CD4-positive, alpha-beta T cell (primary cell): ENCODE measurements around the gene KIAA1755. TPM values are rescaled to one million over a fixed set of nuclear protein-coding genes. Genes with fewer than 3 reads are reported as not detected.

Source experiments
- ATAC-seq: fragments of 200-7000 bp; cut with Tn5 transposase; one replicate; pipeline ENCODE4 v1.10.0; 2022; ENCODE audit warnings: mild to moderate bottlenecking; ENCODE audit not compliant: poor library complexity
- CTCF ChIA-PET: fragments of 350-600 bp; sonication (Branson Sonifier 250); formaldehyde crosslinking; loops from one replicate; lab custom pipeline; 2021; ENCODE audit warnings: antibody characterized with exemption, inconsistent platforms; lab: Charles Lee
- POLR2A ChIA-PET: fragments of 350-600 bp; sonication (Branson Sonifier 250); formaldehyde crosslinking; loops from one replicate; lab custom pipeline; 2021; ENCODE audit warnings: antibody characterized with exemption, inconsistent platforms; lab: Charles Lee
- DNase-seq, 14 experiments: peaks; one replicate each; pipeline ENCODE4 v3.0.0-alpha.2; 2013 to 2020; ENCODE audit warnings: mixed read lengths in 2 of 14
- H3K27ac ChIP-seq, 2 donors: one replicate each; pipeline versions ENCODE4 v1.5.1 to v1.7.0; 2013; ENCODE audit warnings: low read length in 2 of 2, low read depth in 1 of 2, mild to moderate bottlenecking in 1 of 2
- H3K27me3 ChIP-seq, 2 experiments: 1 replicate in 1 of 2; 2 replicates in 1 of 2; pipeline versions ENCODE4 v1.6.1 to v1.7.0; 2013; ENCODE audit warnings: low read length in 2 of 2, control low read depth in 1 of 2, mild to moderate bottlenecking in 1 of 2, moderate library complexity in 1 of 2; ENCODE audit not compliant: insufficient read depth in 2 of 2, control insufficient read depth in 1 of 2
- H3K36me3 ChIP-seq: one replicate; pipeline ENCODE4 v1.6.1; 2013; ENCODE audit warnings: low read length, control low read depth; ENCODE audit not compliant: insufficient read depth
- H3K4me1 ChIP-seq: one replicate; pipeline ENCODE4 v1.6.1; 2013; ENCODE audit warnings: low read length, control low read depth; ENCODE audit not compliant: insufficient read depth
- H3K4me3 ChIP-seq: one replicate; pipeline ENCODE4 v1.5.1; 2013; ENCODE audit warnings: mild to moderate bottlenecking, low read length, moderate library complexity
- H3K9me3 ChIP-seq, 2 experiments: 1 replicate in 1 of 2; 2 replicates in 1 of 2; pipeline versions ENCODE4 v1.6.1 to v1.7.0; 2013; ENCODE audit warnings: low read length in 2 of 2, mild to moderate bottlenecking in 2 of 2, control low read depth in 1 of 2, moderate library complexity in 1 of 2; ENCODE audit not compliant: control insufficient read depth in 1 of 2, insufficient read depth in 1 of 2
- H3K27ac Mint-ChIP-seq: one replicate; pipeline ENCODE4 v1.8.0; 2020; ENCODE audit warnings: mixed read lengths
- H3K27me3 Mint-ChIP-seq: one replicate; pipeline ENCODE4 v1.8.0; 2021; ENCODE audit warnings: mixed read lengths
- H3K36me3 Mint-ChIP-seq: one replicate; pipeline ENCODE4 v1.8.0; 2021; ENCODE audit warnings: low read depth, mixed read lengths
- H3K4me1 Mint-ChIP-seq: one replicate; pipeline ENCODE4 v1.8.0; 2021; ENCODE audit warnings: low read depth, mixed read lengths
- H3K4me3 Mint-ChIP-seq: one replicate; pipeline ENCODE4 v1.8.0; 2020; ENCODE audit warnings: mild to moderate bottlenecking, mixed read lengths
- H3K9me3 Mint-ChIP-seq: one replicate; pipeline ENCODE4 v1.8.0; 2020; ENCODE audit warnings: mixed read lengths
- intact Hi-C, 2 experiments: fragments of 100-400 bp; cut with DNase I in 1 of 2; cut with micrococcal nuclease in 1 of 2; formaldehyde crosslinking; loops; one replicate each; pipeline versions ENCODE4 v1.15.1 to v1.9.0; 2023 to 2025; cut with DNase I, micrococcal nuclease
- total RNA-seq, 174 experiments: library from RNA in 2 of 174; stranded (reverse) in 2 of 174; gene quantifications; one replicate each; pipeline ENCODE4 v1.2.3 and lab custom pipeline; 2021 to 2026
- TF ChIP-seq, protein P1 (sequence below): fragments of 200-600 bp; IDR thresholded peaks from one replicate; pipeline ENCODE4 v1.8.0; 2022; ENCODE audit warnings: antibody characterized with exemption, mild to moderate bottlenecking

The KIAA1755 gene
- total RNA-seq, 2 experiments from 2014 or later: not detected

DNA sequence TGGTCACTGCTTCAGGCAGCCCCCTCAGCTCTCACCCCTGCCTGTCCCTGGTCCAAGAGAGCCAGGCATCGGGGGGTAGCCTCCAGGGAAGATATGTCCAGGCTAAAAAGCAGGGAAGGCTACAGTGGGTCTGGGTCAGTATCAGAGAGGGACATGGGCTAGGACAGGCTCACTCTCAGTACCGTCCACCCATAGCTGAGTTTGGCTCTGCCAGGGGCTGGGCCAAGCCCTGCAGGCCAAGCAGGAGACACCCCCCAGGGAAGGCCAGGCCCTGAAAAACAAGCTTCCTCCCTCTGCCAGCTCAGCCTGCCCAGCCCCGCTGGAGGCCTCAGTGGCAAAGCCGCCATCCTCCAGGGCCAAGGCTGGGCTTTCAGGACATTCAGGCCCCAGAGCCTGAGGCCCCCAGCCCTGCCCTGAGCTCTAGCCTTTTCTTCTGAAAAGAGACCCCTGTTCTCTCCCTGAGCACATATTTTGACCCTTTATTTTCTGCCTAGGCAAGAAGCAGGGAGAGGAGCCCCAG lies 66.9 kb downstream of the KIAA1755 start:
- Histone ChIP-seq H3K27ac (no peak overlapping the region), H3K4me1 (no peaks in the 10 kb centered on the region), H3K9me3 (no peaks in the 10 kb centered on the region), H3K36me3 (no peaks in the 10 kb centered on the region), H3K27me3 (peaks cover 0 to 7% of the 10 kb centered on the region in 2 experiments), H3K4me3 (no peak overlapping the region)
- Mint-ChIP-seq H3K36me3 (no peaks in the 10 kb centered on the region), H3K27ac (no peak overlapping the region), H3K27me3 (peaks cover 19% of the 10 kb centered on the region), H3K4me3 (no peak overlapping the region), H3K4me1 (no peaks in the 10 kb centered on the region), H3K9me3 (no peaks in the 10 kb centered on the region)
- intact Hi-C loops: no loop called here
- CTCF ChIA-PET: no interaction called here
- POLR2A ChIA-PET: no interaction called here
- DNase-seq: no peak
- TF ChIP-seq, protein P1, sequence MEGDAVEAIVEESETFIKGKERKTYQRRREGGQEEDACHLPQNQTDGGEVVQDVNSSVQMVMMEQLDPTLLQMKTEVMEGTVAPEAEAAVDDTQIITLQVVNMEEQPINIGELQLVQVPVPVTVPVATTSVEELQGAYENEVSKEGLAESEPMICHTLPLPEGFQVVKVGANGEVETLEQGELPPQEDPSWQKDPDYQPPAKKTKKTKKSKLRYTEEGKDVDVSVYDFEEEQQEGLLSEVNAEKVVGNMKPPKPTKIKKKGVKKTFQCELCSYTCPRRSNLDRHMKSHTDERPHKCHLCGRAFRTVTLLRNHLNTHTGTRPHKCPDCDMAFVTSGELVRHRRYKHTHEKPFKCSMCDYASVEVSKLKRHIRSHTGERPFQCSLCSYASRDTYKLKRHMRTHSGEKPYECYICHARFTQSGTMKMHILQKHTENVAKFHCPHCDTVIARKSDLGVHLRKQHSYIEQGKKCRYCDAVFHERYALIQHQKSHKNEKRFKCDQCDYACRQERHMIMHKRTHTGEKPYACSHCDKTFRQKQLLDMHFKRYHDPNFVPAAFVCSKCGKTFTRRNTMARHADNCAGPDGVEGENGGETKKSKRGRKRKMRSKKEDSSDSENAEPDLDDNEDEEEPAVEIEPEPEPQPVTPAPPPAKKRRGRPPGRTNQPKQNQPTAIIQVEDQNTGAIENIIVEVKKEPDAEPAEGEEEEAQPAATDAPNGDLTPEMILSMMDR: no peak
- ATAC-seq: no peak

DNA sequence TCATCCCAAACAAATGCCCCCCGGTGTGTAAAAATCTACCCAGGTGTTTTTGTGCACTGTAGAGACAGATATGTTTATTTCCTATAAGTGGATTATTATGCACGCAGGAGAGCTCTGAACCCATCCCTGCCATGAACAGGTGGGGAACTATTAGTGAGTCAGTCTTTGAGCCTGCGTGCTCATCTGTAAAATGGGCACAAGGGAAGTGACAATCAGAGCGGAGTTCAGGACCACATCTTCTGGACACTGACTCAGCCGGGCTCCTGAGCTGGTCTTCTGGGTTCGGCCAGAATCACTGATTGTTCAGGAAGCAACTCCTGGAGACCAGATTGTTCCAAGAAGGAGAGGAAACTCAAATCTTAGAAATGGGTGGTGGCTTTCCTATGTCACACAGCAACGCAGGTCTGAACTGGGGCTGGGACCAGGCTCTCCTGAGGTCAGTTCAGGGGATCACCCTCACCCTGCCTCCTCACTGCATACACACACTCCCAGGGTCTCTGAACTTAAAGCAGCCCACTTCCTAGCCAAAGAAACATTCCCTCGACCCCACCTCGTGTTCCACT lies 68.1 kb downstream of the KIAA1755 start:
- Histone ChIP-seq H3K4me1 (no peaks in the 10 kb centered on the region), H3K27me3 (peaks cover 0 to 7% of the 10 kb centered on the region in 2 experiments), H3K36me3 (no peaks in the 10 kb centered on the region), H3K4me3 (no peak overlapping the region), H3K27ac (no peak overlapping the region), H3K9me3 (no peaks in the 10 kb centered on the region)
- no peaks in the 10 kb centered on the region for H3K9me3 Mint-ChIP-seq
- DNase-seq (no peak), ATAC-seq (no peak)
- TF ChIP-seq, protein P1: no peak
- CTCF ChIA-PET: no interaction called here
- intact Hi-C loops: no loop called here
- no peak overlapping the region for H3K27ac Mint-ChIP-seq
- peaks cover 26% of the 10 kb centered on the region for H3K27me3 Mint-ChIP-seq
- POLR2A ChIA-PET: no interaction called here
- H3K4me3 Mint-ChIP-seq: no peak overlapping the region
- no peaks in the 10 kb centered on the region for H3K36me3 Mint-ChIP-seq
- no peaks in the 10 kb centered on the region for H3K4me1 Mint-ChIP-seq

DNA sequence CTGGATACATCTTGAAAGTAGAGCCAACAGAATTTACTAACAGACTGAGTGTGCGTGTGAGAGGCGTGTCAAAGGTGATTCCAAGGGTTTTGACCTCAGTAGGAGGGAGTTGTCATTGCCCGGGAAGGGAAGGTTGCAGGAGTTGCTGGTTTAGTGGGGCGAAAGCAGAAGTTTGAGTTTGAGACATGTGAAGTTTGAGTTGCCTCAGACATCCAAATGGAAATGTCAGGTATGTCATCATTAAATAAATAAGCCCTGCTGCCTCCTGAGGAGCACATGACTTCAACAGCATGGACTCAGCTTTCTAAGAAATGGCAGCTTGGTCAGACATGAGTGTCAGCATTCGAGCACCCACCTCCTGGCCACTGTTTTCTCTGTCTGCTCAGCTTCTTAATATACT lies 68.9 kb downstream of the KIAA1755 start:
- Histone ChIP-seq H3K4me1 (no peaks in the 10 kb centered on the region), H3K27me3 (peaks cover 6 to 7% of the 10 kb centered on the region in 2 experiments), H3K9me3 (no peaks in the 10 kb centered on the region), H3K27ac (no peak overlapping the region), H3K36me3 (no peaks in the 10 kb centered on the region), H3K4me3 (no peak overlapping the region)
- POLR2A ChIA-PET: no interaction called here
- peaks cover 23% of the 10 kb centered on the region for H3K27me3 Mint-ChIP-seq
- no peaks in the 10 kb centered on the region for H3K9me3 Mint-ChIP-seq
- intact Hi-C loops: no loop called here
- no peak overlapping the region for H3K27ac Mint-ChIP-seq
- H3K36me3 Mint-ChIP-seq: no peaks in the 10 kb centered on the region
- no peak overlapping the region for H3K4me3 Mint-ChIP-seq
- ATAC-seq: no peak
- no peaks in the 10 kb centered on the region for H3K4me1 Mint-ChIP-seq
- TF ChIP-seq, protein P1: no peak
- DNase-seq: no peak
- CTCF ChIA-PET: no interaction called here
